ENCODE results near the gene TMEM8B. TPM values are rescaled to one million over a fixed set of nuclear protein-coding genes. Genes with fewer than 3 reads are reported as not detected.

Gene TMEM8B
- total RNA-seq, 2 donors from 2014 or later: 14.6 to 24.2 TPM

DNA sequence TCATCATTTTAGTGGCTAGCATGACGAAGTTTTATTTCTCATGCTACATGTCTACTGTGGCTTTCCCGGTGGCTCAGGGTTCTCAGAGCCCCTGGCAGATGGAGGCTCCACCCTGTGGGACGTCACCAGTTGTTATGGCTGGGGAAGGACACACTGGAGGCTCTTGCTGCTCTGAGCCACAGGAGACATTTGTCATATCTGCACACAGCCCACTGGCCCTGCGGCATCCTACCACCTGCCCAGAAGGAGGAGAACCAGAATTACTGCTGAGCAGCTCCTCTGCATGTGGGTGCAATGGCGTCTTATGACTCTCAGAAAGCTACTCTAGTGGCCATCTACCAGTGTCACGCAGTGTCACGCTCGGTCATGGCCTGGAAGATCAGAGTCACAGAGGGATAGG is 34.6 kb downstream of the TMEM8B start:
- Histone ChIP-seq H3K4me3 (no peak overlapping the region), H3K9me3 (no peaks in the 10 kb centered on the region), H3K4me1 (ENCODE audit: control insufficient read depth in 1 of 2, low read depth in 2 of 2) (no peaks in the 10 kb centered on the region), H3K27me3 (replicated peaks; ENCODE audit: insufficient read depth) (peaks cover 4% of the 10 kb centered on the region), H3K27ac (no peak overlapping the region), H3K36me3 (no peaks in the 10 kb centered on the region)
- ATAC-seq (ENCODE audit: insufficient number of reproducible peaks, low FRiP score, low read depth): no peak
- DNase-seq (ENCODE audit: low spot score): no peak
- TF ChIP-seq, protein P1, sequence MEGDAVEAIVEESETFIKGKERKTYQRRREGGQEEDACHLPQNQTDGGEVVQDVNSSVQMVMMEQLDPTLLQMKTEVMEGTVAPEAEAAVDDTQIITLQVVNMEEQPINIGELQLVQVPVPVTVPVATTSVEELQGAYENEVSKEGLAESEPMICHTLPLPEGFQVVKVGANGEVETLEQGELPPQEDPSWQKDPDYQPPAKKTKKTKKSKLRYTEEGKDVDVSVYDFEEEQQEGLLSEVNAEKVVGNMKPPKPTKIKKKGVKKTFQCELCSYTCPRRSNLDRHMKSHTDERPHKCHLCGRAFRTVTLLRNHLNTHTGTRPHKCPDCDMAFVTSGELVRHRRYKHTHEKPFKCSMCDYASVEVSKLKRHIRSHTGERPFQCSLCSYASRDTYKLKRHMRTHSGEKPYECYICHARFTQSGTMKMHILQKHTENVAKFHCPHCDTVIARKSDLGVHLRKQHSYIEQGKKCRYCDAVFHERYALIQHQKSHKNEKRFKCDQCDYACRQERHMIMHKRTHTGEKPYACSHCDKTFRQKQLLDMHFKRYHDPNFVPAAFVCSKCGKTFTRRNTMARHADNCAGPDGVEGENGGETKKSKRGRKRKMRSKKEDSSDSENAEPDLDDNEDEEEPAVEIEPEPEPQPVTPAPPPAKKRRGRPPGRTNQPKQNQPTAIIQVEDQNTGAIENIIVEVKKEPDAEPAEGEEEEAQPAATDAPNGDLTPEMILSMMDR (IDR thresholded peaks at IDR 0.05): no peak

DNA sequence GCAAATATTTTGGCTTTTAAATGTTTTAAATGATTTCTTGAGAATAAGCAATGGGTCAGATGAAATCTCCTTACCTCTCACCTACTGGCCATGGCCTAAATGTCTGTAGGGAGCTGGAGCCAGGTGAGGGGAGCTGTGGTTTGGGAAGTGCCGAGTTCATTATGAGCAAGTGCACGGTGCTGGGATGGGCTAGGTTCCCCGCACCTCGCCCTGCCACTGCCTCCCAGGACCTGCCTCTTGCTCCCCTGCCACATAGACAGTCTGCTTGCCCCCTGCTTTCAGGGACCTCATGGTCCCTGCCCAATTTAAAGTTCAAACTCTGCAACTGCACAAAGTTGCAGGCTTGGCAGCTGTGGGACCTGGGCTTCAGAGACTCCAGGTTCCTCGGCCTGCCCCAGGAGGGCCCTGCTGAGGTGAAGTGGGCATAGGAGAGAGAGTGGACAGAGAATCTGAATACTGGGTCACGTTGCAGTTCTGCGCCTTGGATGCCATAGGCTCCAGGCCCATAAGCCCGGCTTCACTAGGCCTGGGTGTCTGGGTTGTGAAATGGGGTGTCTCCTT is 35.7 kb downstream of the TMEM8B start:
- no peak for ATAC-seq (ENCODE audit: insufficient number of reproducible peaks, low FRiP score, low read depth)
- H3K27me3 ChIP-seq (replicated peaks; ENCODE audit: insufficient read depth): peaks cover 4% of the 10 kb centered on the region
- H3K4me1 ChIP-seq (ENCODE audit: control insufficient read depth in 1 of 2, low read depth in 2 of 2): no peaks in the 10 kb centered on the region
- no peak overlapping the region for H3K27ac ChIP-seq
- no peak for DNase-seq (ENCODE audit: low spot score)
- H3K36me3 ChIP-seq: no peaks in the 10 kb centered on the region
- no peaks in the 10 kb centered on the region for H3K9me3 ChIP-seq
- TF ChIP-seq, protein P1 (IDR thresholded peaks at IDR 0.05): no peak
- no peak overlapping the region for H3K4me3 ChIP-seq

GRCh38 chr9:35867538-35867937 is 38.5 kb downstream of the TMEM8B start:
- Histone ChIP-seq H3K9me3 (no peaks in the 10 kb centered on the region), H3K27ac (no peak overlapping the region), H3K4me1 (ENCODE audit: control insufficient read depth in 1 of 2, low read depth in 2 of 2) (no peaks in the 10 kb centered on the region), H3K27me3 (replicated peaks; ENCODE audit: insufficient read depth) (peaks cover 4% of the 10 kb centered on the region), H3K4me3 (no peak overlapping the region), H3K36me3 (no peaks in the 10 kb centered on the region)
- ATAC-seq (ENCODE audit: insufficient number of reproducible peaks, low FRiP score, low read depth): no peak
- TF ChIP-seq, protein P1 (IDR thresholded peaks at IDR 0.05): no peak
- DNase-seq (ENCODE audit: low spot score): no peak

GRCh38 chr9:35868933-35869332 is 39.9 kb downstream of the TMEM8B start:
- H3K27ac ChIP-seq: no peak overlapping the region
- H3K36me3 ChIP-seq: no peaks in the 10 kb centered on the region
- H3K9me3 ChIP-seq: no peaks in the 10 kb centered on the region
- no peaks in the 10 kb centered on the region for H3K4me1 ChIP-seq (ENCODE audit: control insufficient read depth in 1 of 2, low read depth in 2 of 2)
- H3K27me3 ChIP-seq (replicated peaks; ENCODE audit: insufficient read depth): peaks cover 4% of the 10 kb centered on the region
- ATAC-seq (ENCODE audit: insufficient number of reproducible peaks, low FRiP score, low read depth) (no peak), DNase-seq (ENCODE audit: low spot score) (no peak)
- H3K4me3 ChIP-seq: no peak overlapping the region
- TF ChIP-seq, protein P1 (IDR thresholded peaks at IDR 0.05): no peak

DNA sequence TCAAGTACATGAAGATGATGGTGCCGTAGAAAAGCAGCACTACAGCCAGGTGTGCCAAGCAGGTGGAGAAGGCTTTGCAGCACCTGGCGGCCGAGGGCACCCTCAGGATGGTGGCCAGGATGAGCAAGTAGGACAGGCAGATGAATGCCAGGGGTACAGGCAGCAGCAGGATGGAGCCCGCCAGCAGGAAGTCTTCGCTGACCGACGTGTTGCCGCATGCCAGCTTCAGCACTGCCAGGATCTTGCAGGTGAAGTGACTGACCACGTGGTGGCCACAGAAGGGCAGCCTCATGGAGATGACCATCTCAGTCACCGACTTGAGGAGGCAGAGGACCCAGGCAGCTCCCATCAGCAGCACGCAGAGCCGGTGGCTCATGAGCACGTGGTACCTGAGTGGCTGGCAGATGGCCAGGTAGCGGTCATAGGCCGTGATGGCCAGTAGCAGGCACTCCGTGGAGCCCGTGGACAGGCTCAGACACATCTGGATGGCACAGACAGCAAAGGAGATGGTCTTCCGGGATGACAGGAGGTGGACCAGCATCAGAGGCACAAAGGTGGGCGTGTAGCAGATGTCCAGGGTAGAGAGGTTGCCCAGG is 40.7 kb downstream of the TMEM8B start:
- Histone ChIP-seq H3K27ac (no peak overlapping the region), H3K4me3 (no peak overlapping the region), H3K27me3 (replicated peaks; ENCODE audit: insufficient read depth) (peaks cover 4% of the 10 kb centered on the region), H3K36me3 (no peaks in the 10 kb centered on the region), H3K4me1 (ENCODE audit: control insufficient read depth in 1 of 2, low read depth in 2 of 2) (no peaks in the 10 kb centered on the region), H3K9me3 (no peaks in the 10 kb centered on the region)
- DNase-seq (ENCODE audit: low spot score): no peak
- ATAC-seq (ENCODE audit: insufficient number of reproducible peaks, low FRiP score, low read depth): no peak
- TF ChIP-seq, protein P1 (IDR thresholded peaks at IDR 0.05): no peak

Measured in thoracic aorta (tissue), 2 donors.